NCI-H82 (cell line): ENCODE results near the gene HIC2.
"Not testable (repeated sequence)": the region's sequence is repeated elsewhere in the genome, so short reads cannot be mapped to it uniquely, and the experiment has no call there.

Experiments used
- DNase-seq: peaks from one replicate; lab custom pipeline; 2025; lab: John Stamatoyannopoulos, UW

Gene HIC2, protein sequence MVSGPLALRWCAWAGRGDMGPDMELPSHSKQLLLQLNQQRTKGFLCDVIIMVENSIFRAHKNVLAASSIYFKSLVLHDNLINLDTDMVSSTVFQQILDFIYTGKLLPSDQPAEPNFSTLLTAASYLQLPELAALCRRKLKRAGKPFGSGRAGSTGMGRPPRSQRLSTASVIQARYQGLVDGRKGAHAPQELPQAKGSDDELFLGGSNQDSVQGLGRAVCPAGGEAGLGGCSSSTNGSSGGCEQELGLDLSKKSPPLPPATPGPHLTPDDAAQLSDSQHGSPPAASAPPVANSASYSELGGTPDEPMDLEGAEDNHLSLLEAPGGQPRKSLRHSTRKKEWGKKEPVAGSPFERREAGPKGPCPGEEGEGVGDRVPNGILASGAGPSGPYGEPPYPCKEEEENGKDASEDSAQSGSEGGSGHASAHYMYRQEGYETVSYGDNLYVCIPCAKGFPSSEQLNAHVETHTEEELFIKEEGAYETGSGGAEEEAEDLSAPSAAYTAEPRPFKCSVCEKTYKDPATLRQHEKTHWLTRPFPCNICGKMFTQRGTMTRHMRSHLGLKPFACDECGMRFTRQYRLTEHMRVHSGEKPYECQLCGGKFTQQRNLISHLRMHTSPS

DNA sequence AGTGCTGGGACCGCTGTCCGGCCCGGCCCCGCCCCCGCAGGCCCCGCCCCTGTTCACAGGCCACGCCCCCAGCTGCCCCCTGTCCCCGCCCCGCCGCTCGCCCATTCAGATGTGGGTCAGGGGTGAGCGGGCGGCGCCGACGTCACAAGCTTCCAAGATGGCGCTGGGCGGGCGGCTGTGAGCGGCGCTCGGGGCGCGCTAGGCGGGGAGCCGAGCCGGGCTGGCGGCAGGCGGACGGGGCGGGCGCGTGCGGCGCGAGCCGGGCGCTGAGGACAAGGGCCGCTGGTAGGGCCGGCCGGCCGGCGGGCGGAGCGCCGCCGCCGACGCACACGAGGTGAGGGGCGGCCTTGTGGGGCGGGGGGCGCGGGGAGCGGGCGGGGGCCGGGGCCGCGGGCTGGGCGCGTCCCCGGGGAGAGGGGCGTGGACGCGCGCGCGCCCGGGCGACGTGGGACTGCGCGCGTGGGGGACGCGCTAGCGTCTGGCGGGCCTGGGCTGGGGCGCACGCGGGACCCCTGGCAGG is at the start of gene HIC2:
TSS of gene HIC2 (plus strand) at position 145 of the 520 bp plus-strand sequence. CDS start 25,461 bp downstream, outside the sequence.
- DNase-seq = not testable (repeated sequence)

GRCh38 chr22:21368603-21369310 is 48.4 kb upstream of the HIC2 start:
- DNase-seq = not testable (repeated sequence)

DNA sequence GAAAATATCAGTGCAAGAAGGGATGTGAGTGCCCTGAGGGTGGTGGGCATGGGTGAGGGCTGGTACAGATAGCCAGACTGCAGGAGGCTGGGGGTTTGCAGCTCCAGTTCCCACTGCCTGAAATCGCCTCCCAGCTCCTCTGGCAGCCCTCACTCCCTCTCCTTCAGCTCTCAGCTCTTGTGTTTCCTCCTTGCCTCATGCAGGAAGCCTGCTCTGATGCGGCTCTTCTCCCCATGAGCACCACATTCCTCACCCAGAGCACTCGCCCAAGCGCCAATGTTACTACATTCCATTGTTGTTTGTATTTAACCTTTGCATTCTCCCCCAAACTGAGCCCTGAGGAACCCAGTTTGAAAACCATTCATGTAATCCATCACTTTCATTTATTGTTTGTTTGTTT is 41.3 kb upstream of the HIC2 start:
- DNase-seq = not testable (repeated sequence)

GRCh38 chr22:21383701-21384467 is 33.3 kb upstream of the HIC2 start, which contains the start of gene RIMBP3B:
Gene RIMBP3B (plus strand): TSS chr22:21383751. CDS start chr22:21383859, 108 bp downstream.
- not testable (repeated sequence) for DNase-seq

- DNase-seq = not testable (repeated sequence)
Observed at GRCh38 chr22:21384468-21385357, 32.5 kb upstream of the HIC2 start.

DNA sequence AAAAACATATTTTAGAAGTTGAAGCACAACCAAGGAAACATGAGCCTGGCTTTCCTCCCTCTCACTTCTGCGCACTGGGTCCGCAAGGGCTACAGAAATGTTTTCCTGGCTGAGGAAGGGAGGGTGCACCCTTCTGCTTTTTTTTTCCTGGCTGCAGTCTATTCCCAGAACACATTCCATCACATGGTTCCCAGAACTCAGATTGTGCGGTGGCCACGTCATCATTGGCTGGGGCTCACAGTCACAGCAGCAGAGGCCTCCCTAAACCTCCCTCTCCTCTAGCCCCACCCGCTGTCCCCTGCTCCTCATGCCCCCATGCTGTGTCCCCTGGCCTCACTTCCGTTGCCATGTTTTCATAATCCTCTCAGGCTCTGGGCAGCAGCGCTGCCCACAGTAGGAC is 27.7 kb upstream of the HIC2 start:
- not testable (repeated sequence) for DNase-seq

- not testable (repeated sequence) for DNase-seq
Observed at GRCh38 chr22:21390013-21390412, 27.2 kb upstream of the HIC2 start.

DNA sequence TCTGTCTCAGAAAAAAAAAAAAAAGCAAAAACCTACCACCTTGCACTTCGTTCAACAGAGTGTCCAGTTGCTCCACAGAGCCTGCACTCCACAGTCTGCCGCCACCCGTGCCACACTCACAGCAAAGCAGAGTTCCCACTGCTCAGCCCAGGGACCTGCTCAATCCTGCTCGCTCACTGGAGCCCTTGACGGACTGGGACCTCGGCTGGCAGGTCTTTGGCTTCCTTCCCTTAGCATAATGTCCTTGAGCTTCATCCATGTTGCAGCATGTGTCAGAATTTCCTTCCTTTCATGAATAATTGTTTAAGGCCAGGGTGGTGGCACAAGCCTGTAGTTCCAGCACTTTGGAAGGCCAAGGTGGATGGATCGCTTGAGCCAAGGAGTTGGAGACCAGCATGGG is 22.6 kb upstream of the HIC2 start:
- DNase-seq = not testable (repeated sequence)

GRCh38 chr22:21401197-21401969 is 15.8 kb upstream of the HIC2 start:
- DNase-seq = not testable (repeated sequence)

- DNase-seq = not testable (repeated sequence)
Observed at GRCh38 chr22:21402763-21403314, 14.3 kb upstream of the HIC2 start.

DNA sequence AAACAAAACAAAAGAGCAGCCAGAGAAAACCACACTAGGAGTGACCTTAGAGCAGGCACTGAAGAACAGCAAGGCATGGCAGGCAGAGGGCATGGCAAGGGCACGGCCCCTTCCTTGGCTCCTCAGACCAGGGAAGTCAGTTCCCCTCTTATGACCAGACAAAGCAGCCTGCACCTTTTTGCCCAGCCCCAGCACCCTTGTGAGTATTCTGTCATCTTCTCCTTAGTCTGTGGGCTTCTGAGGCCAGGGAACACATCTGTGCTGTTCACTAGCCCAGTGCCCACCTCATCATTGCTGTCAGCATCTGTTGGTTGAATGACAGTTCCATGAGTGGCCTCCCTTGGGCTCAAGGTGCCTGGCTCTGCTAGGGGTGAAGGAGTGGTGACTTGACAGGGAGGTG is 10.0 kb upstream of the HIC2 start:
- DNase-seq = not testable (repeated sequence)

DNA sequence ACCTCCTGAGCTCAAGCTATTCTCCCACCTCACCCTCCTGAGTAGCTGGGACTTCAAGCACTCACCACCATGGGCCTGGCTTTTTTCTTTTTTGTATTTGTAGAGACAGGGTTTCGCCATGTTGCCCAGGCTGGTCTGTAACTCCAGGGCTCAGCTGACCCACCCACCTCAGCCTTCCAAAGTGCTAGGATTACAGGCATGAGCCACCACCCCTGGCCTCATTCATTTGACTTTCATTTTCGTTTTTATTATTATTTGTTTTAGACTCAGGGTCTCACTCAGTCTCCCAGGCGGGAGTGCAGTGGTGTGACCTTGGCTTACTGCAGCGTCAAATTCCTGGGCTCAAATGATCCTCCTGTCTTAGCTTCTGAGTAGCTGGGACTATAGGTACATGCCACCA is 9.4 kb upstream of the HIC2 start:
- not testable (repeated sequence) for DNase-seq

DNA sequence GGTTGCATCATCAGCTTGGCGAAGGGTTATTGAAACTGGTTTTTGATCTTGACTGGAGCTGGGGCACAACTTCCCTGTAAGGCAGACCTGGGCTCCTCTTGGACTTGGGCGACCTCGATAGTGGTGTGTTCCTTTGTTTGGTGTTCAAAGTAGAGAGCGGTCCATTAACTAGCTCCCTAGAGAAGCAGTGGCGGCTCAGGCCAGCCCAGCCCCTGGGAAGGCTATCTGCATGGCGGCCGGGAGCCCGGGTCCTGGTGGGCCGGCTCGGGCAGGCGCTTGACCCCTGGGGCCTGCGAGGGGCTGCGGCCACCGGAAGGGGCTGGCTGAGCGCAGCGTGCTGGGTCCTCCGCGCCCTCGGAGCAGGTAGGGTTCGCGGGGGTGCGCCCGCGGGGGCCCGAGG is 796 bp upstream of the HIC2 start:
- DNase-seq = not testable (repeated sequence)

DNA sequence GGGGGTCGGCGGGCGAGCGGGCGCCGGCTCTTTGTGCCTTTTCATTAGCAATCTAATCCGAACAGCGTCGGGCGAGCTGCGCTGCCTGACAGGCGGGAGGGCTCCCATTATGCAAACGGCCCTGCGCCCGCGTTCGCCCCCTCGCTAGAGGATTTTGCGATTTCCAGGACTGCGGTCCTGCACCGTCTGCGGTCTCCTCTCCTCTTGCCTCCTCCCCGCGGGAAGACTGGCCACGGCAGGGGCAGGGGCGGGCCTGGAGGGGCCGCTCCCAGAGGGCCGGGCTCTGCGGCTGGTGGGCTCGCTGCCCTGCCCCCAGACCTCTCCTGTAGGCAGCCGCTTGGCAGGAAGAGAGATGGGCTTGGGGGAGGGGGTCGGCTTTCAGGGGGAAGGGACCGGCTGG is 682 bp downstream of the HIC2 start:
- DNase-seq = not testable (repeated sequence)

GRCh38 chr22:21418974-21419638 is 1.9 kb downstream of the HIC2 start:
- not testable (repeated sequence) for DNase-seq

GRCh38 chr22:21420180-21420763 is 3.1 kb downstream of the HIC2 start:
- DNase-seq = not testable (repeated sequence)

DNA sequence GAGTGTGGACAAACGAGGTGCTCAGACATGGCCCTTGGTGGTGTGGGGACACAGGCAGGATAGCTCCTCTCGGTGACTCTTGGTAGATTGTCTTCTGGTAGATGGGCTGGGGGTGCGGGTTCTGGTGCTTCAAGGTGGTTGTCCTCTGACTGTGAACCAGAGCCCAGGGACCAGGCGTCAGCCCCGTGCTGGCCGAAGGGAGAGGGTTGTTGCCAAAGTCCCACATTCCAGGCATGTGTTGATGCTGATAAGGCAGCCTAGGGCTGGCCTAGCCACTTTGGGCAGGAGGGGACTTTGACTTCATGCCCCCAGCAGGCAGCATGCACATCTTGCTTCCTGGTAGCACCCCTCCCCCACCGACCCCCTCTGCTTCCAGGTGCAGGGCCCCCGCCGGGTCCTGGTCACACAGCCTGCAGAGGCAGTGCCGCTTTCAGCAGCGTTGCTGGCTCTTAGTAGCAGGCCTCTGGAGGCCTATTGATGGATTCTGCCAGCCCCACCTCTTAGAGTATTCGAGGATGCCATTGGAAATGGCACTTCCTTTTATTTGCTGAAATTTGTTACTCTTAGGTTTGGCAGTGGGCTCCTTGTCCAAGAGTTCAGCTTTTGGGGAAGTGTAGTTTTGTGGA is 7.0 kb downstream of the HIC2 start:
- DNase-seq = not testable (repeated sequence)
